Activated naive CD4-positive, alpha-beta T cell treated with anti-CD3 and anti-CD28 coated beads, Interleukin-2, amount 50 U/mL, for 16 hours (primary cell): ENCODE results near the gene RBCK1.
"Not testable (repeated sequence)": the region's sequence is repeated elsewhere in the genome, so short reads cannot be mapped to it uniquely, and the experiment has no call there.

Source experiments
- DNase-seq: peaks from one replicate; pipeline ENCODE4 v3.0.0-alpha.2; 2020

Gene RBCK1

GRCh38 chr20:407953-408842 lies at the start of gene RBCK1:
Gene RBCK1 (plus strand): TSS chr20:408299. CDS start chr20:408758, 459 bp downstream.
- peak; percentile 87 for DNase-seq

- DNase-seq: no peak
Observed at GRCh38 chr20:358891-359555, 49.1 kb upstream of the RBCK1 start.

- no peak for DNase-seq
Observed at GRCh38 chr20:361561-361960, 46.5 kb upstream of the RBCK1 start.

- peak; percentile 48 for DNase-seq
Observed at GRCh38 chr20:362271-363254, 45.5 kb upstream of the RBCK1 start.

- DNase-seq: no peak
Observed at GRCh38 chr20:363319-364078, 44.6 kb upstream of the RBCK1 start.

- no peak for DNase-seq
Observed at GRCh38 chr20:364905-365794, 42.9 kb upstream of the RBCK1 start.

GRCh38 chr20:366041-366718 lies 41.9 kb upstream of the RBCK1 start:
- no peak for DNase-seq

GRCh38 chr20:366719-367485 lies 41.2 kb upstream of the RBCK1 start:
- no peak for DNase-seq

GRCh38 chr20:367486-367887 lies 40.6 kb upstream of the RBCK1 start:
- DNase-seq: no peak

GRCh38 chr20:368915-369314 lies 39.2 kb upstream of the RBCK1 start:
- no peak for DNase-seq

- DNase-seq: no peak
Observed at GRCh38 chr20:370151-370600, 37.9 kb upstream of the RBCK1 start.

- no peak for DNase-seq
Observed at GRCh38 chr20:370977-371754, 36.9 kb upstream of the RBCK1 start.

- no peak for DNase-seq
Observed at GRCh38 chr20:371755-372542, 36.1 kb upstream of the RBCK1 start.

GRCh38 chr20:372543-373082 lies 35.5 kb upstream of the RBCK1 start:
- DNase-seq: not testable (repeated sequence)

GRCh38 chr20:373171-373890 lies 34.8 kb upstream of the RBCK1 start:
- no peak for DNase-seq

GRCh38 chr20:375265-375889 lies 32.7 kb upstream of the RBCK1 start:
- DNase-seq: no peak
